ENCODE measurements around the gene KCTD1. TPM values are rescaled to one million over a fixed set of nuclear protein-coding genes. Genes with fewer than 3 reads are reported as not detected.

The KCTD1 gene
- total RNA-seq, 1 donor from 2014 or later, result 83.8 TPM

GRCh38 chr18:26540043-26540628 lies 8.2 kb downstream of the KCTD1 start:
- peaks cover 71% of the 10 kb centered on the region for H3K4me1 Mint-ChIP-seq (ENCODE audit: unreplicated experiment)
- DNase-seq (ENCODE audit: extremely low spot score, unreplicated experiment), result no peak
- H3K27ac Mint-ChIP-seq, result peak overlapping the region; percentile 83

DNA sequence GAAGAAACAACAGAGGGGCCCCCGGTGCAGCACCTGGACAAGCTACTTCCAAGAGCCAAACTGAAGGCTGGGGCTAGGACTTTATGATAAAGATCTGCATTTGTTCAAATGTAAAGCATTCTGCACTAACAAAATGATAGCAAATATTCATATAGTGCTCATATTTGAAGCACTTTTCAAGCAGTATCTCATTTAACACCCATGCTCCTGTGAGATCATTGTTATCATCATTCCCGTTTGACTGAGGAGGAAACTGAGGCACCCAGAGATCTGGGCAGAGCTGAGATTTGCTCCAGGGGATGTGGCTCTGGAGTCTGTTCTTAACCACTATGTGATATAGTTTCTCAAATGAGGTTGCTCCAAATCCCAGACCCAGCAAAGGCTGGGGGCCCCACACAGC lies 9.8 kb downstream of the KCTD1 start:
- H3K27me3 Mint-ChIP-seq, result no peaks in the 10 kb centered on the region
- peaks cover 57% of the 10 kb centered on the region for H3K4me1 Mint-ChIP-seq (ENCODE audit: unreplicated experiment)
- no peaks in the 10 kb centered on the region for H3K9me3 Mint-ChIP-seq
- peaks cover 12% of the 10 kb centered on the region for H3K36me3 Mint-ChIP-seq
- no peak for DNase-seq (ENCODE audit: extremely low spot score, unreplicated experiment)
- no peak for TF ChIP-seq CTCF (conservative IDR thresholded peaks at IDR 0.05)
- peak overlapping the region; percentile 20 for H3K27ac Mint-ChIP-seq
- no peak overlapping the region for H3K4me3 Mint-ChIP-seq

More at GRCh38 chr18:26540043-26540628, 8.2 kb downstream of the KCTD1 start:
- peaks cover 13% of the 10 kb centered on the region for H3K36me3 Mint-ChIP-seq
- TF ChIP-seq CTCF (conservative IDR thresholded peaks at IDR 0.05), result no peak
- peak overlapping the region; percentile 95 for H3K4me3 Mint-ChIP-seq
- no peaks in the 10 kb centered on the region for H3K9me3 Mint-ChIP-seq
- no peaks in the 10 kb centered on the region for H3K27me3 Mint-ChIP-seq

- Mint-ChIP-seq H3K36me3 (peaks cover 12% of the 10 kb centered on the region), H3K27me3 (no peaks in the 10 kb centered on the region), H3K9me3 (no peaks in the 10 kb centered on the region), H3K4me3 (peak overlapping the region; percentile 42), H3K27ac (peak overlapping the region; percentile 30), H3K4me1 (ENCODE audit: unreplicated experiment) (peaks cover 51% of the 10 kb centered on the region)
- TF ChIP-seq CTCF (conservative IDR thresholded peaks at IDR 0.05), result no peak
- DNase-seq (ENCODE audit: extremely low spot score, unreplicated experiment), result no peak
Measured at GRCh38 chr18:26536664-26537063, 11.7 kb downstream of the KCTD1 start.

DNA sequence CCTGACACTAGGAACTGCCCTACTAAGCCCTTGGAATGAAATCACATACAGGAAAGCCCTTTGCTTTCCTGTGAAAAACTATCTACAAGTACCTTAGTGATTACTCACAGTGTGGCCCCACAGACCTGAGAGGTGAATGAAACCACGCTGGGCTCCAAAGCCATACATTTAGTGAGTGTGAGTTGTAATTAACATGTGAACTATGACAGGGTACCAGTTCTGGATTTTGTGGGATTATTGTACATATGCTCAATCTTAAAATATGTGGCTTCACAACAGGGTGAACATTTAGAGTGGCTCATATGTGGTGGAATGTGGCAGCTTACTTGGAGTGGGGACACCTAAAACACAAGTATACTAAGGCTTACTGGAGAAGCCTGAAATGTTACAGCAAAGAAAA lies 12.3 kb downstream of the KCTD1 start:
- peak overlapping the region; percentile 73 for H3K27ac Mint-ChIP-seq
- no peak overlapping the region for H3K4me3 Mint-ChIP-seq
- no peaks in the 10 kb centered on the region for H3K9me3 Mint-ChIP-seq
- peaks cover 48% of the 10 kb centered on the region for H3K4me1 Mint-ChIP-seq (ENCODE audit: unreplicated experiment)
- H3K27me3 Mint-ChIP-seq, result no peaks in the 10 kb centered on the region
- no peak for DNase-seq (ENCODE audit: extremely low spot score, unreplicated experiment)
- H3K36me3 Mint-ChIP-seq, result peaks cover 12% of the 10 kb centered on the region
- no peak for TF ChIP-seq CTCF (conservative IDR thresholded peaks at IDR 0.05)

GRCh38 chr18:26535630-26536029 lies 12.7 kb downstream of the KCTD1 start:
- H3K4me3 Mint-ChIP-seq, result no peak overlapping the region
- H3K36me3 Mint-ChIP-seq, result peaks cover 13% of the 10 kb centered on the region
- H3K27me3 Mint-ChIP-seq, result no peaks in the 10 kb centered on the region
- TF ChIP-seq CTCF (conservative IDR thresholded peaks at IDR 0.05), result no peak
- DNase-seq (ENCODE audit: extremely low spot score, unreplicated experiment), result no peak
- peaks cover 44% of the 10 kb centered on the region for H3K4me1 Mint-ChIP-seq (ENCODE audit: unreplicated experiment)
- H3K9me3 Mint-ChIP-seq, result no peaks in the 10 kb centered on the region
- H3K27ac Mint-ChIP-seq, result peak overlapping the region; percentile 73

Data from type B pancreatic cell (in vitro differentiated cells).